HG02759 (cell line): Measurements from ENCODE around the gene ACOT11.

ENCODE experiments used
- ATAC-seq: cut with Tn5 transposase; IDR thresholded peaks from one replicate; pipeline ENCODE4 v1.9.1; 2021; ENCODE audit warnings: mild to moderate bottlenecking, moderate library complexity; ENCODE audit not compliant: unreplicated experiment

The ACOT11 gene

DNA sequence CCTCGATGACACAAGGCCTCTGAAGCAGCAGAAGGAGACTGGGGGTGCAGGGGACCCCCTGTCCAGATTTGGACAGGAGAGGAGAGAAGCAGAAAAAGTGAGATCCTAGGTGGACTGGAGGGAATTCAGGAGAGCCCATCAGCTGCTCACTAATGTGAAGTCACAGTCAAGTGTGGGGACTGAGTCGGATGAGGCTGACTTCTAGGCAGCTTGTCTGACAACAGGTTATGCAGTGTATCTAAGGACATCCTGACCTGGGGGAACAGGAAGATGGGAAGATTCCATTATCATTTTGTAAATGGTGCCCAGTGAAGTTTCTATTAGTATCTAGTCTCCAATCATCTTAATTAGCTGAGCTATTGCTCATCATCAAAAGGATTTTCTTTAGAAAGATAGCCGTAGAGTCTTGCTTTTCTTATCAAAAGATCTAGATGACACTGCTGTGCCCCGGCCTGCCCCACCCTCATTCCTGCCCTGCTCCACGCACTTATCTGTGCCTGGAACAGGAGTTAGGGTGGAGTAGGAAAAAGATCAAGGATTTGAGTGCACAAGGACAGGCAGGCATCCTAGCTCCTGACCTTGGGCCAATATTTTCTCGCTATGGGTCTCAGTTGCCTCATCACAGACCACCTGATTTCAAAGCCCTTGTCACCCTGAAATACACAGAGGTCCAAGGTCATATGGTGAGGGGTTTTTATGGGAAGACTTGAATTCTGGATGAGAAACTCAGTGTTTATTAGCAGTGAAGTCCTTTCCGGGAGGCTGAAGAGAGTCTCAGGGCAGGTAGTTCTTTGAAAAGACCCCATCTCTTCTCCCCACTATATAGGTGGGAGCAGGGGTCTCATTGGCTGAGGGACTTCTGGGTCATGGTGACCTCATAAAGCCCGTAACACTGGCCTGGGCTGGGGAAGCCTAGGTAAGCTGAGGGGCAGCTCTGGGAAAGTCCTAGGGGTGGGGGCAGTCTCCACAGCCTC lies 93.1 kb downstream of the ACOT11 start, which contains the start of gene MROH7:
Gene MROH7 (plus strand): TSS at position 924 of the 974 bp plus-strand sequence. CDS start 11,141 bp downstream, outside the sequence.
- no peak for ATAC-seq

DNA sequence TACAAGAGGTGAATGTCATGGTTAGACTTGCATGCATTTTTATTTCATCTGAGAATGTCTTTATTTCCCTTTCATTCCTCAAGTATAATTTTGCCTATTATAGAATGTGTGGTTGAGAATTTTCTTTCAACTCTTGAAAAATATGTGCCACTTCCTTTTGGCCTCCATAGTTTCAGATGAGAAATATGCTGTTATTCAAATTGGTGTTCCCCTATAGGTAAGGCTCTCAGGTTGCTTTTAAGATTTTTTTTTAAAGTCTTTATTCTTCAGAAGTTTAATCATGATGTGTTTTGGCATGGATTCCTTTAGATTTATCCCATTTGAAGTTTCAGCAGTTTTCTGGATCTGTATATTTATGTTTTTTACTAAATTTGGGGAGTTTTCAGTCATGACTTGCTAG lies 95.7 kb downstream of the ACOT11 start:
- no peak for ATAC-seq

DNA sequence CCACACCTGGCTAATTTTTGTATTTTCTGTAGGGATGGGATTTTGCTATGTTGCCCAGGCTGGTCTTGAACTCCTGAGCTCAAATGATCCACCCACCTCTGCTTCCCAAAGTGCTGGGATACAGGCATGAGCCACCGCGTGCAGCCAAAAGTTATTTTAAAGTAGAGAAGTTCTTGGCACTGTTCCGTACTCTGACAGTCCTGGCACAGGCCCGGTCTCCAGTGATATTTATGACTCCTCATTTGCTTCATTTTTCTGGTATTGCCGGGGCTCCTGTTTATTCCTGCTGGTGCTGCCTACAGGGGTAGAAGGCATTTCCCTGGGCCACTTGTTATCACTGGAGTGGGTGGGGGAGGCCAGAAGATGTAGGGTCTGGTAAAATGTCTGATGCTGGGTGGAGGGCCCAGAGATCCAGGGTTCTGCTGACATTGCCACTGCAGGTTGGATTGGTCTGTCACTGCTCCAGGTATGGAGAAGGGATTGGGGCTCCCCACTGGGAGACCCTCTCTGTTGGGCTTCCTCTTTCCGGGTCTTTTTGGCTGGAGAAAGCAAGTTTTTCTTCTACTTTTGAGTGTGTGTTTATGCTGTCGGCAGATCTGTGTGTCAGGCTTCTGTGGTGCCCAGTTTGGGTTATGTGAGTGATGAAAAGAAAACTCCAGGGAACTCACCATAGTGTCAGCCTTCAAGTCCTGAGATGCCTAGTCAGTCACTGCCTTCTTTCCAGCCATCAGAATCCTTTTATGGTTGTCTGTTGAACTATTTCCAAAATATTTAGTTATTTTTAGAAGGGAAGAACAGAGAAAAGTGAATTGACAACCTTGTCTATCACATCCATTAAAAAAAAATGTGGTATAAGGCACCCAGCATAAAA lies 98.0 kb downstream of the ACOT11 start:
- no peak for ATAC-seq

DNA sequence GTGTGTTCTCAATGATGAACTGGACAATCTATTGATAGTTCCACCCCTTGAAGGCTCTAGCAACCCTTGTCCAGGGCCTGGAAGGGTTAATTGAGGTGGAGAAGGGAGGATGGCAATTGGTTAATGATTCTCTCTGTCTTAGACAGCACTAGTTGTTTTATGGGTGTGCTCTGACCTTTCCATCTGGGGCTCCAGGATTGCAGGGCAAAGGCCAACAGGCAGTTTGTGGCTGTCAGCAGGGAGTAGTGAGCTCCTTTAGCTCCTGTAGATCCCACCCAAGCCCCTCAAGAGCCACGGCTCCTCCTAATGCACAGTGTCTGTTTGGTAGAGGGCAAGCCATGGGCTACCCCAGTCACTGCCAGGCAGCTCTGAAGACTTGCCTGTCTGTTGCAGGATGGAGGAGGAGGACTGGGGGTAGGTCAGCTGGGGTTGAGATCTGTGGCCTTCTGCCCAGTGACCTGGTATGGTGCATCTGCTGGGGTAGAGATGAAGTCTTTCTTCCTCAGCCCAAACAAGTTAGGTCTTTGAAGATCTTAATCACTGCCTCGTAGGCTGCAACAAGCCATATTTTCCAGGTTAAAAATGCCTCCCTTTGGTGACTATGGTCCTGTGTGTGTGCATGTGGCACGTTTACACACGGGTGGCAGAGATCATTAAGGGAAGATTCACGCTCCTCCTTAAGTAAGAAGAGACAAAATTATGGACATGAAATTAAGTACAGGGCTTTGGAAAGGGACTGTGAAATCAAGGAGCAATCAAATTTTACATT lies 101.3 kb downstream of the ACOT11 start:
- ATAC-seq = no peak

DNA sequence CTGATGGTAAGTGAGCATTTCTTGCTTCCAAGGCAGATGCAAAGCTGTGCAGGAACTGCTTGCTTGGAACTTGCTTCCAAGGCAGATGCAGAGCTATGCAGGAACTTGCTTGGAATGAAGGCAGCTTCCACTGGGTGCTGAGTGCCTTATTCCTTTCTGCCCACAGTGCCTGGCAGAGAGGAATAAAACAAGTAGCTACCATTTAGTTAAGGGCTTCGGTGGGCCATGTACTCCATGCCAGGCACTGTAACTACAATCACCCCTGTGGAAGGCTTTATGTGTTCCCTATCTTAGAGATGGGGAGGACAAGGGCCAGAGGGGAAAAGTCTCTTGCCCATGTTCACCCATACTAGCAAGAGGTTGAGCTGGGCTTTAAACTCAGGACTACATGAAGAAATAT lies 101.9 kb downstream of the ACOT11 start:
- no peak for ATAC-seq

DNA sequence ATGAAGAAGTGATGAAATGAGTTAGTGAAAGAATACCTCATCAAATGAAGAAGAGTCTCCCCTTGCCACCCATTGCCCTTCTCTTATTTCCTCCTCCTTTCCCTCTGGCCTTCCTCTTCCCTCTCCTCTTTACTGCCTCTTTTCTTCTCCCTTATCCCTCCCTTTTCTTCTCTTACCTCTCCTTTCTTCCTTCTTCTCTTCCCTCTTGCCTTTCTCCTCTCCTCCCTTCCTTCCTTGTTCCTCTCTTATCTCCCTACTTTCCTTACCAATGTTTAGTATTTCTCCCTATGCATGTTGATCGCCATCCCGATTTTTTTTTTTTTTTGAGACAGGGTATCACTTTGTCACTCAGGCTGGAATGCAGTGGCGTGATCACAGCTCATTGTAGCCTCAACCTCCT lies 102.4 kb downstream of the ACOT11 start:
- ATAC-seq = no peak

DNA sequence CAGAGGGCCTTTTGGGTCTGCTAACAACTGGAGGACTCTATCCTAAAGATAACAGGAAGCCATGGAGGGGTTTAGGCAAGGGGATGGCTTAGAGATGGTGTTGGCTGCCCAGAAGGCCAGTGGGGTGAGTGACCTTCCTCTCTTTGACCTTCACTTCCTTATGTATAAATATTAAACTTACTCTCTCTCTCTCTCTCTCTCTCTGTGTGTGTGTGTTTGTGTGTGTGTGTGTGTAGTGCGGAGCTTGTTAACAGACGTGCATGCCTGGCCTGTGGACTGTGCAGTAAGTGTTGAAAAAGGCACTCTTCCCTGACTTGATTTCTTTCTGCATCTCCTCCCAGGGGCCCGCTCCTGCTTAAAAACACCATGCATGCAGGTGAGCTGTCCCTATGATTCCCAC lies 103.6 kb downstream of the ACOT11 start:
- no peak for ATAC-seq

DNA sequence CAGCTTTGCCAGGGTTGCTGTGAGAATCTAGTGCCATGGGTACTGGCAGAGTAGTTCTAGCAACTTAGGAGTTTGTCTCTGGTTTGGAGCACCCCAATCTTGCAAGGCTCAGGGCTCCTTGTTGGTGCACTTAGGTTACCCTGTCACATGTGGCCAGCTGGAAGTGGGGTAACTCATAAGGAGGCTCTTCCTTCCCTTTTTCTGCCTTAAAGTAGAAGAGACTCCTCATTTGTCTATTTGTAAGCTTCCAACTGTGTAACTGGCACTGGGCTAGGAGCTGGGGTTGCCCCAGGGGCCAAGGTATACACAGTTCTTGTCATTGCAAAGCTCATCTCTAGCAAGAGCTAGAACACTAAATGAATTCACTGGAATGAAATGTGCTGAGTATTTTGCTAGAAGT lies 104.1 kb downstream of the ACOT11 start:
- ATAC-seq = no peak

DNA sequence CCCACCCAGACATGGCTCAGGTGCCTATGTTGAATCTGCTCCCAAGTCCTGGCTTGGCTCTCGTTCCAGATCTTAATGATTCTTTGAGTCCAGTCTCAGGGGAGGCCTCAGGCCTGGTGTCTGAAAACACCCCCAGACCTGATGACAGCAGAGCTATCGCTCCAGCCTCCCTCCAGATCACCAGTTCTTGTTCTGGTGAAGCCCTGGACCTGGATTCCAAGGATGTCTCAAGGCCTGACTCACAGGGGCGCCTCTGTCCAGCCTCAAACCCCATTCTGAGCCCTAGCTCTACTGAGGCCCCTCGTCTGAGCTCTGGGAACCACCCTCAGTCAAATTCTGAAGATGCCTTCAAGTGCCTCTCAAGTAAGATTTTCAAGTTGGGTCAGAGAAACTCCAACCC lies 105.0 kb downstream of the ACOT11 start:
- ATAC-seq = no peak

DNA sequence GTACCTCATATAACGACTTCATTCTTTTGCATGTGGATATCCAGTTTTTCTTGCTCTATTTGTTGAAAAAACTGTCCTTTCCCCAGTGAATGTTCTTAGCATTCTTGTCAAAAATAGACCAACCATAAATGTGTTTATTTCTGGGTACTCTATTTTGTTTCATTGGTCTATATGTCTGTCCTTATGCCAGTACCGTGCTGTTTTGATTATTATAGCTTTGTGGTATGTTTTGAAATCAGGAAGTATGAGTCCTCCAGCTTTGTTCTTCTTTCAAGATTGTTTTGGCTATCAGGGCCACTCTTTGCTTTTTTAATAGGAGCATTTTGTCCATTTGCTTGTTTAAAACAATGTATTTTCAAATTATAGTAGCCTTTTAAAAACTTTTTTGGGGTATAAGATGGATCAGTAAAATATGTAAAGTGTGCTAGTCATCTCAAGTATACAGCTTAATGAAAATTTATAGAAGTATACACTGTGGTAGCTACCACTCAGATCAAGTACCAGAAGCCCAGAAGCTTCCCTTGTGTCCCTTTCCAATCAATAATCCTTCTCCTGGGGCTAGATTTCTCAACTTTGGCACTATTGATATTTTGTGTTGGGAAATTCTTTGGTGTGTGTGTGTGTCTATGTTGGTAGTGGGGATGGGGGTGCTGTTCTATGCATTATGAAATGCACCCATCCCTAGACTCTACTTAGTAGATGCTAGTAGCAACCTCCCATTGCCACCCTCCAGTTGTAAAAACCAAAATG lies 110.3 kb downstream of the ACOT11 start:
- ATAC-seq = no peak
